Heart left ventricle (tissue), 13 donors: Measurements from ENCODE around the gene MVB12B.

ENCODE experiments used
- CTCF ChIP-seq, 12 donors: fragments of 200-600 bp; sonication (generic) in 4 of 12; IDR thresholded peaks; one replicate each; pipeline versions ENCODE4 v1.5.0 to v1.8.0; 2018 to 2022; ENCODE audit warnings: antibody characterized with exemption in 12 of 12, mild to moderate bottlenecking in 5 of 12
- POLR2A ChIP-seq, 2 donors: fragments of 450-650 bp; IDR thresholded peaks; one replicate each; pipeline ENCODE4 v1.6.1; 2017; ENCODE audit warnings: antibody characterized with exemption in 2 of 2, mild to moderate bottlenecking in 2 of 2, moderate library complexity in 2 of 2
- donor health status: ischemic (EF 13 %, LVEDD 7.1; RV severe dilation, severe dysfunction).
- donor health status: DM: no; HTN: yes; CAD: no.
- donor health status: DM: no; HTN: no; CAD: no.
- donor health status: ischemic (EF 25% LVEDD 6.9; RV normal size, moderate dysfunction).
- donor health status: ischemic (EF 25% LVEDD 5.7; RV mildly dilated, moderate dysfunction).
- donor health status: ischemic (EF 35%, LVEDD 5.7; RV mildly dilated, moderate dysfunction).
- donor health status: nonischemic (EF 11% LVEDD 7.7; RV severe dilation, severe dysfunction).
- donor health status: DM: yes; HTN: yes; CAD: no.
- donor health status: PGD.
- donor health status: ischemic (EF 29% LVEDD 5.4; RV normal size, mild dysfunction).
- donor health status: nonischemic (EF 23%, LVEDD 6.1; RV moderate dilation, normal function).

- no peak for TF ChIP-seq CTCF (IDR thresholded peaks at IDR 0.05)
- TF ChIP-seq POLR2A (IDR thresholded peaks at IDR 0.05), result no peak
Observed at GRCh38 chr9:126419475-126419874, 92.8 kb downstream of the MVB12B start.
